Stimulated activated naive CD8-positive, alpha-beta T cell treated with anti-CD3 and anti-CD28 coated beads, Interleukin-15, amount 100 ng/mL, for 72 hours (primary cell): ENCODE data around the gene TNPO3.

ENCODE experiments used
- ATAC-seq: fragments of 150-1000 bp; cut with Tn5 transposase; 2 replicates; pipeline ENCODE4 v1.10.0; 2021; ENCODE audit warnings: mild to moderate bottlenecking, moderate library complexity
- DNase-seq, 2 donors: peaks; one replicate each; pipeline ENCODE4 v3.0.0; 2021 to 2022
- H3K27ac Mint-ChIP-seq, 2 donors: one replicate each; pipeline ENCODE4 v1.8.0; 2022; ENCODE audit warnings: mild to moderate bottlenecking in 2 of 2, mixed read lengths in 2 of 2, moderate library complexity in 2 of 2
- H3K27me3 Mint-ChIP-seq: one replicate; pipeline ENCODE4 v1.8.0; 2022; ENCODE audit warnings: mixed read lengths
- H3K4me1 Mint-ChIP-seq: one replicate; pipeline ENCODE4 v1.8.0; 2022; ENCODE audit warnings: mild to moderate bottlenecking, mixed read lengths
- H3K4me3 Mint-ChIP-seq, 2 donors: one replicate each; pipeline ENCODE4 v1.8.0; 2022; ENCODE audit warnings: mild to moderate bottlenecking in 2 of 2, mixed read lengths in 2 of 2, moderate library complexity in 1 of 2
- H3K9me3 Mint-ChIP-seq, 2 donors: one replicate each; pipeline ENCODE4 v1.8.0; 2022; ENCODE audit warnings: mixed read lengths in 2 of 2

The TNPO3 gene

DNA sequence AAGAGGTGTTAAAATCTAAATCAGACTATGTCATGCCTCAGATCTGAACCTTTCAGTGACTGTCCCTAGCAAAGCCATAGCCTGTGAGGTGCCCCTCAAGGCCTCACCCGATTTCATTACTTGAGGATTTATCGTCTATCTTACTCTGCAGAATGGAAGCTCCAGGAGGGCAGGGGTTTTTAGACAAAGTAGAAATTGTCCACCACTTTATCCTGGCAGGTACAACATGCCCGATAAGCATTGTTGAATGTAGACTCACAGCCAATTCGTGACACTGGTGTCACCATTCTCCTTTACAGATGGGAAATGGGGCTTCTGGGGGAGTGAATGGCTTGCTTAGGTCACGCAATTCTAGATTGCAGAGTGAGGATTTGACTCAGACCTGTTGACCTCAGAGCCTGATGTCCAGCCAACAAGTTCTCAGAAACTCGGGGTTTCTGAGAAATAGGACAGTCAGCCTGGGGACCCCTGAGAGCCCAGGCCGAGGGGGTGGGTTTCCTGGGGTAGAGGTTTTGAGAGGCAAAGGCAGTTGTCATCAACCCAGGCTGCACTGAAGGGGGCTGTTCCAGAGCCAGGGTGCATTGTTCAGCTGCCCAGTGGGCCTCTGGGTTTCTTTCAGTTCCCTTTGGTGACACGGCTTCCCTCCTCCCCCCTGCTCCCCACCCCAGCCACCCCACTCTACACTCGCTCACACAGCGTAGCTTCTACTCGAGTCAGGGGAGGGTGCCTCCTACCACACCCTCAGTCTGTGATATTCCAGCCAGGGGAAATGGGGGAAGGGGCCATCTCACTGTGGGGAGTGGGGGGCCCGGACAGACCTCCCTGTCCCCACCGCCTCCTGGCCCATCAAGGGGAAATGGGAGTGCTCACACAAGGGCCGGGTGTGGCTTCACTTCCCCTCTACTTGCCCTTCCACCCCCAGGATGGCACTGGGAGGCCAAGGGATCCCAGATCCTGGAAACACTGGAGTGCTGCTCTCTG lies 120.3 kb downstream of the TNPO3 start:
- Mint-ChIP-seq H3K4me1 (peaks cover 38% of the 10 kb centered on the region), H3K4me3 (no peak overlapping the region), H3K27ac (no peak overlapping the region), H3K27me3 (peaks cover 42% of the 10 kb centered on the region), H3K9me3 (no peaks in the 10 kb centered on the region)
- ATAC-seq (no peak), DNase-seq (no peak)

DNA sequence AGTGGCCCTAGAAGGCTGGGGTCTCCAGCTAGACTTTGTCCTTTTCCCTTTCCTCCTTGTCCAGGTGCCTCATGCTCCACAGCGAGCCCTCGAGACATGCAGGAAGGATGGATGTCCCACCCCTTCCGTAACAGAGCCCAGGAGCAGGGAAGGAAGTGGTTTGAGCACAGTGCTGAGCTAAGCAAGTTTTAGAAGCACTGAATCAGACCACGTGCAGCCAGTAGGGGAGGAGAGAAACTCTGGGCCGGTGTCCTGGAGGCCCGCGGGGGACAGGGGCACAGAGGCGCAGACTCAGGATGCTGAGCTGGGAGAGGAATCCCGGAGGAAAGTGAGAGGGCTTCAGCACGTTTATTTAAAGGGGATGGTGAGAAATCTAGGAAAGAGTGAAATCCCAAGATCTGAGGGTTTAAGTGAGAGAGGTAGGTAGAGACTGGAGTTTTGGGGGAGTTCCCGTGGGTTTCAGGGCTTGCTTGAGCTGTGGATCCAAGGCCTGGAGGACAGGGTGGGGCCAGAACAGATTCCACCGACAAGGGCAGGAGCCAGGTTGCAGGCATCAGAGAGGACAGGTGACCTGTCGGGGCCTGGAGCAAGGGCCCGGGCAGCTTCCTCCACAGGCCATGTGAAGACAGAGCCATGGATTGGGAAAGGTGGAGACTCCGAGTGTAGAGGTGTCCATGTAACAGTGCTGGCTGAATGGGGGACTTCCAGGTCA lies 121.6 kb downstream of the TNPO3 start:
- Mint-ChIP-seq H3K4me1 (peaks cover 25% of the 10 kb centered on the region), H3K27me3 (peaks cover 32% of the 10 kb centered on the region), H3K27ac (peak overlapping the region in 1 of 2 donors; percentile 96), H3K4me3 (peak overlapping the region; percentile 82 to 83), H3K9me3 (no peaks in the 10 kb centered on the region)
- ATAC-seq (peak; percentile 78), DNase-seq (peak in 1 of 2 donors; percentile 47)

DNA sequence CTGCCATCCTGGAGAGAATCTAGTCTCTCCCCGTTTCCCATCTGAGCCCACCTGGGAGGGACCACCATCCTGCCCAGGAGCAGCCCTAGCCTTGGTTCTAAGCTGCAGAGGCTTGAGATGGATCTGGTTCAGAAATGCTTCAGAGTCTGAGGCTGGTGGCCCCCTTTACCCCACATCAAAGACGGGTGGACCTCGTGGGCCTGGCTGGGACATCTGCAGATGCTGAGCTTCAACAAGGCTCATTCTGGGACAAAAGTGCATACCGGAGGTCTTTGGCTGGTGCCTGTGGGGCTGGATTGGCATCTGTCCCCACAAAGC lies 122.1 kb downstream of the TNPO3 start:
- peak; percentile 13 for ATAC-seq
- Mint-ChIP-seq H3K4me3 (peak overlapping the region in 1 of 2 donors; percentile 83), H3K9me3 (no peaks in the 10 kb centered on the region)

DNA sequence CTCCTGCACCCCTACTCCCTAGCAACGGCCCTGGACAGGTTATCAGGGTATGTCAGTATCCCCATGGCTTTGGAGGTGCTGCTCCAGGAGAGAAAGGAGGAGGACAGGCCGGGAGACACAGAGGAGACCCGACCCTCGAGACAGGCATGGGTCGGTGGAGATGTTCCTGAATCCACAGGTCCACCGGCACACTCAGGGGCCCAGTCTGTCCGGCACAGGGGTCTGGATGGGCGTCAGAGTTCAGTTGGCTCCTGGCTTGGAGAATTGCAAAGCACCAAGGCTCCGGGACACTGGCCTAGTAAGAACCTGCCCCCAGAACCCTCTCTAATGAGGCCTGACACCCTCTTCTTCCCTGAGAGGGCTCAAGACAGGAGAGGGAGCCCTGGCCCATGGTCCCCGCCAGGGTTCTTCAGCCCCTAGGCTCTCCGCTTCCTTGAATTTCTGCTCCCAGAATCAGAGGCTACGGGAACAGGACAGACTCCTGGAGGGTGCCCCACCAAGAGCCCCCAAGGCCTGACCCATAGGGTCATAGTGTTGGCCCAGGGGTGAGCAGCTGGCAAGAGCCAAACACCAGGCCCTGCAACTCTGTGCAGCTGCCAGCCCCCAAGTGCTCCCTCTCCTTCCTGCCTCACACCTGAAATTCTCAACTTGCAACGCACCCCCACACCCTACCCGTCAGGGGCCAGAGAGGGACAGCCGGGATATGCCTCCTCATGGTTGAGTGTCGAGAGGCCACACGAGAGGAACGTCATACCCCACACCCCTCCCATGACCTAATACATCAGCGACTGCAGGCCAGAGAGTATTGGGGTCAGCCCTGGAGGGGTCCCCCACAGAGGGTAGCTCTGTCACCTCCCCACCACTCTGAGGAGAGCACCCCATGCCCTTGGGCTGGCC lies 122.7 kb downstream of the TNPO3 start:
- H3K27me3 Mint-ChIP-seq = peaks cover 25% of the 10 kb centered on the region
- H3K4me3 Mint-ChIP-seq = no peak overlapping the region
- peak; percentile 3 for ATAC-seq
- peaks cover 21% of the 10 kb centered on the region for H3K4me1 Mint-ChIP-seq
- H3K27ac Mint-ChIP-seq = no peak overlapping the region
- DNase-seq = no peak
- H3K9me3 Mint-ChIP-seq = no peaks in the 10 kb centered on the region

More for the DNA sequence above, 122.1 kb downstream of the TNPO3 start:
- no peak for DNase-seq
- peaks cover 24% of the 10 kb centered on the region for H3K4me1 Mint-ChIP-seq
- H3K27ac Mint-ChIP-seq = no peak overlapping the region
- peaks cover 30% of the 10 kb centered on the region for H3K27me3 Mint-ChIP-seq

DNA sequence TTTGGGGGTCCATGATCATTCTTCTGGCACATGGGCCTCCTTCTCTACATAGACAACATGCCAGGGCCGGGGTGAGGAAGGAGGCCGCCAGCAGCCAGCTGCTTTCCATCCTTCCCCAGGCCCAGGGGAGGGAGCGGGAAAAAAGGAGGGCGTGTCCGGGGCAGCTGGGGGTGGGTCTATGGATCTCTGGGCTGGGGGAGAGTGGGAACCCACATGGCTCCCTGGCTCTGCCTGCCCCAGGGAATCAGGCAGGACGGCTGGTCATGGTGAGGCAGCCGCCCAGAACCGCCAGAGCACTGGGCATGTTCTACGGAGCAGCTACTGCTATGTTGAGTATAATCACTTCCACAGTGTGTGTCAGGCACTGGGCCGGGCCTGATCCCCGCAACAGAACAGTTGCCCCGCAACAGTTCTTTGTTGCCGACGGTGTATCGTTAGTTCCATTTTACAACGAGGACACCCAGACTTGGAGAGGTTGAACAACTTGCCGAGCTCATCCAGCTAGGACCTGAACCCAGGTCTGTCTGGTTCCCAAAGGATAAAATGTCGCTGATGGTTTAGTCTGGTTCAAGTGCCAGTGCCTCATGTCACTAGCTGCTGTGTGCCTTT lies 123.6 kb downstream of the TNPO3 start:
- no peak for DNase-seq
- H3K9me3 Mint-ChIP-seq = no peaks in the 10 kb centered on the region
- peaks cover 16% of the 10 kb centered on the region for H3K27me3 Mint-ChIP-seq
- no peak overlapping the region for H3K27ac Mint-ChIP-seq
- H3K4me1 Mint-ChIP-seq = peaks cover 17% of the 10 kb centered on the region
- H3K4me3 Mint-ChIP-seq = no peak overlapping the region
- no peak for ATAC-seq

DNA sequence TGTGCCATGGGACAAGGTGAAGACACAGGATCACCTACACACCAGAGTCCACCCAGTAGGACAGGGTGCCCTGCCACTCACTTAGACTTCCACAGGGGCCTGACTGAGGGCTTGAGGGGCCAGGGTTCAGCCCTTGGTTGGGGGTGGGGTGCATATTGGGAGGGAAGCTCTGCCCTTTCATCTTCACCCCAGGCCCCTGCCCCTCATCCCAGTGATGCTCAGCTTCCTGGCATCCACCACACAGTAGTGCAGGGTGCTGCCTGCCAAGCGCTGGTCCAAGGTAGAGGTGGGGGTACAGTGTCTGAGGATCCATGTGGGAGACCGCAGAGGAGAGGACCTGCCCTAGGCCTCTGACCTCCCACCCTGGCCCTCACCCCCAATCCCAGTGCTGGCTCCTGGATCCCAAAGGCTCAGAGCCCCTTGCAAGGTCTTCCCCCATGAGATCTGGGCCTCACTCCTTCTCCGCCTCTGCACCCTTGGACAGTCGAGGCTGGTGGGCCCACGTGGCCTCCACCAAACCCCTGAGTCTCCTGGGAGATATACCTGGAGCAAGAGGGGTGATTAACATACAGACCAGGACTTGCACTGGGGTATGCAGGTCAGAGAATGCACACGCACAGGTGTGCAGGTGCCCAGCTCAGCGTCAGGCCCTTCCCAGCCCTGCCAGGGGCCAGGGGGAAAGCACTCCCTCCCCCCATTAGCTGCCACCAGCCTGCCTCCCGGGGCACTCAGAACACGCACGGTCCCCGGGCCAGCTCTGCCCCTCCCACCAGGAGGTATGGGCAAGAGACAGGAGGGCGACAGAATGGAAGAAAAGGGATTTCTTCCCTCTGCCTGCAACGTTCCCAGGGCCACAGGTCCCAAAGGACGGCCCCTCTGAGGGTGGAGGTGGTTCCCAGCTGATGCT lies 125.8 kb downstream of the TNPO3 start:
- ATAC-seq (peak; percentile 8), DNase-seq (no peak)
- no peak overlapping the region for H3K4me3 Mint-ChIP-seq
- H3K4me1 Mint-ChIP-seq = peaks cover 17% of the 10 kb centered on the region
- H3K27me3 Mint-ChIP-seq = peaks cover 8% of the 10 kb centered on the region
- no peak overlapping the region for H3K27ac Mint-ChIP-seq
- no peaks in the 10 kb centered on the region for H3K9me3 Mint-ChIP-seq

DNA sequence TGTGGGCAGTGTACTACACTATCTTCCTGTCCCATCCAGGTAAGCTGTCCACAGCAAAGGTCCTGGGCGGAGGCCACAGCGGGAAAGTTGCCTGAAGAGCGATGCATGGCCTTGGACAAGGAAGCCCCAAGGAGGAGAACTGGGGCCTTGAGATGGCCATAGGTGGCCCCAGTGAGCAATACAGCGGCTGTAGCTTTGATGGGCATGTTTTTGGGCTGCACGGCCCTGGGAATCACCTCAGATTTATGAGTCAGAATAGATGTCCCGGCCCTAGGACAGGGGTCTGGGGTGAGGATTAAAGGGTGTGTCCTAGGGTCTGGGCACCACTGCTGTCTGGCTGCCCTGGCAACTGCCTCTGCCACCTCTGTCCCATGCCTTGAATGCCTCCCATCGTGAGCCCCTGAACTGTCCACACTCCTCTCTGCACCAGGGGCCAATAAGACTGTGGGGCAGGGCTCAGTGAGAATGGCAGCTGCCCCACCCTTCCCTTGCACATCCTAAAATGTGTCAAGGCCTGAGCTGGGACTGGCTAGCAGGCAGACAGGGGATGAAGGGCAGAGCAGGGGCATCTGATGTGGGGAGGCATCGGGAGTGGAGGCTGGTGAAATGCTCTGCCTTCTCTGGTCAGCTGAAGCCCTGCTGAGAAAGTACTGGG lies 126.6 kb downstream of the TNPO3 start:
- no peak for DNase-seq
- Mint-ChIP-seq H3K27me3 (peaks cover 12% of the 10 kb centered on the region), H3K9me3 (no peaks in the 10 kb centered on the region), H3K27ac (peak overlapping the region in 1 of 2 donors; percentile 60), H3K4me3 (no peak overlapping the region), H3K4me1 (peaks cover 11% of the 10 kb centered on the region)
- no peak for ATAC-seq

DNA sequence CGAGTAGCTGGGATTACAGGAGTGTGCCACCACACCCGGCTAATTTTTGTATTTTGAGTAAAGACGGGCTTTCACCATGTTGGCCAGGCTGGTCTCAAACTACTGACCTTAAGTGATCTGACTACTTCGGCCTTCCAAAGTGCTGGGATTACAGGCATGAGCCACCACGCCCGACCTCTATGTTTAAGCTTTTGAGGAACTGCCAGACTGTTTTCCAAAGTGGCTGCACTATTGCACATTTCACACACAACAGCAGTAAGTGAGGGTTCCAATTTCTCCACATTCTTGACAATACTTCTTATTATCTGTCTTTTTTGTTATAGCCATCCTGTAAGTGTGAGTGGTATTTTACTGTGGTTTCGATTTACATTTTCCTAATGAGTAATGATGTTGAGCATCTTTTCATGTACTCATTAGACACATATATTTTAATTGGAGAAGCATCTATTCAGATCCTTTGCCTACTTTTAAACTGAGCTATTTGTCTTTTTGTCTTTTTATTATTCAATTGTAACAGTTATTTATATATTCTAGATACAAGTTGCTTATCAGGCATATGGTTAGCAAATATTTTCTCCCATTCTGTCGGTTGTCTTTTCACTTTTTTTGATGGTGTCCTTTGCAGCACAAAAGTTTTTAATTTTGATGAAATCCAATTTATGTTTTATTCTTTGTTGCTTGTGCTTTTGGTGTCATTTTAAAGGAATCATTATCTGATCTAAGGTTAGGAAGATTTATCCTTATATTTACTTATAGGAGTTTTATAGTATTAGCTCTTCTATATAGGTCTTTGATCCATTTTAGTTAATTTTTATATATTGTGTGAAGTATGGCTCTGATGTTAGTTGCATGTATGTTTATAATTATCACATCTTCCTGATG lies 130.0 kb downstream of the TNPO3 start:
- Mint-ChIP-seq H3K9me3 (no peaks in the 10 kb centered on the region), H3K4me1 (no peaks in the 10 kb centered on the region), H3K27me3 (peaks cover 29% of the 10 kb centered on the region), H3K27ac (no peak overlapping the region), H3K4me3 (no peak overlapping the region)
- ATAC-seq (no peak), DNase-seq (no peak)

DNA sequence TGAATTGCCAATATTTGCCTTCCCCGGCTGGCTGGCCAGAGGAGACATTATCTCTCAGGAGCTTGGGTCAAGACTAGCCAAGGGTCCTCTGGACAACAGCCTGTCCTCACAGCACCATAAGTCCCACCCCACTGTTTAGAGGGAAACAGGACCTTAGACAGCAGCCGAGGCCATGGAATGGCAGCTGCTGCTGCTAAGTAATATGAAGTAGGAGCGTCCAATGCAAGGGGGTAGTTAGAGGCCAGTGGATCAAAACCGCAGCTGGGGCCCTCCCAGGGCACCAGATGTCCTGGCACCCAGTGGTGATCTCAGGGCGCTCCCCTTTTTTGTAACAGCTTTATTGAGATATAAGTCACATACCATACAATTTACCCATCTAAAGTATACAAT lies 131.5 kb downstream of the TNPO3 start:
- Mint-ChIP-seq H3K4me1 (no peaks in the 10 kb centered on the region), H3K9me3 (no peaks in the 10 kb centered on the region), H3K27me3 (peaks cover 44% of the 10 kb centered on the region), H3K4me3 (no peak overlapping the region), H3K27ac (no peak overlapping the region)
- no peak for DNase-seq
- ATAC-seq = no peak

DNA sequence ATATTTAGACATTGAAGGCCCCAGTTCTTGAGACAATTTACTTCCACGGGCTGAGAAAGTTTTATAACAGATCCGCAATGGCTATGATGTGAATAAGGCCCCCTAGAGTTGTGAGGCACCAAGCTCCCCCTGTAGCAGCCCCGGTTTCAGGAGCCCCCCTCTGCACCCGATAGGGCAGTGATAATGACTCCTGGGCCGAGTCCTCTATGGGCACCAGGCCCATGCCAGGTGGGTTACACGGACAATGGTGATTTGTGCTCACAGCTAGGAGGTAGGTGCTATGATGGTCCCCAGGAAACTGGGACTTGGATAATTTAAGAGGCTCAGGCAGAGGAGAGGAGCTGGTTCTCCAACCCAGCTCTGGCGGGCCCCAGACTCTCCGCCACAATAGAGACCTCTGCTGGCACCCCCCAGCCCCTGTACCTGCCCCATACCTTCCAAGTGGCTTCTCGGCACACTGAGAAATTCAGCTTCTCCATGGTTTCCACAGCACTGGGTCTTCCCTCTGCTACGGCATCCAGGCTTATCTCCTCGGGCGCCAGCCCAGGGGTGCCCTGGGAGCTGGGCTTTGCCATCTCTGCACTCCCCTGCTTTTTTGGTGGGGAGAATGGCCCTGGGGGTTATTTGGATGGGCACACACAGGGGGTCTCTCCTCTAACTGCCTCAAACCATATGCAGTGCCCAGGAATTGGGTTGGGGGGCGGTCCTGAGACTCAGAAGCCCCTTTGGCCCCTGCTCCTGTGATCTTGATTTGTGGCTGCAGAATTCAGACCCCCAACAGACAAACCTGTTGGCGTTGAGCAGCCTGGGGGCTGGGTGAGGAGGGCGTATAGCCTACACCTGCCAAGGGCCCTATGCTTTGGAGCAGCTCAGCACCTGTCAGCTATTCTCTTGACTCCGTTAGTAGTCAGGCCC lies 132.2 kb downstream of the TNPO3 start:
- H3K4me1 Mint-ChIP-seq = no peaks in the 10 kb centered on the region
- H3K27me3 Mint-ChIP-seq = peaks cover 51% of the 10 kb centered on the region
- no peak overlapping the region for H3K4me3 Mint-ChIP-seq
- ATAC-seq (no peak), DNase-seq (peak in 1 of 2 donors; percentile 1)
- no peaks in the 10 kb centered on the region for H3K9me3 Mint-ChIP-seq
- H3K27ac Mint-ChIP-seq = no peak overlapping the region

DNA sequence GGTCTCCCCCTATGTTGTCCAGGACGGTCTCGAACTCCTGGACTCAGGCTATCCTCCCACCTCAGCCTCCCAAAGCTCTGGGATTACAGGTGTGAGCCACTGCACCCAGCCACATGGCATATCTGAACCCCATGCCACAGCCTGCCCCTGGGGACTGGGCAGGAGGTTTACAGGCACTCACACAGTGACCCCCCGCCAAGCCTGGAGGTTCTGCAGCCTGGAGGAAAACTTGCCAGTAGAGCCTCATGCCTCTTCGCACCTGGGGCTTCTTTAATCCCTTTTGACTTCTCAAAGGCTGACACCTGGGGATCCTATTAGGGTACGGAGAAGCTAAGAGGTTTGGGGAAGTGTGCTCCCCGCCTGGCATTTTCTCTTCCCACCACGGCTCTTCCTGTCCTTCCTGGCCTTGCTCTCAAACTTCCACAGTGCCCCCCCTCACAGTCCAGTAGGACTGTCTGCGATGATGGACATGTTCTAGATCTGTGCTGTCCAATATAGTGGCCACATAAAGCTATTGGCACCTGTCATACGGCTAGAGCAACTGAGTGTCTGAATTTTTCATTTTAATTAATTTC lies 133.0 kb downstream of the TNPO3 start:
- no peak for ATAC-seq
- no peak overlapping the region for H3K4me3 Mint-ChIP-seq
- no peak overlapping the region for H3K27ac Mint-ChIP-seq
- no peaks in the 10 kb centered on the region for H3K9me3 Mint-ChIP-seq
- H3K27me3 Mint-ChIP-seq = peaks cover 59% of the 10 kb centered on the region
- DNase-seq = peak in 1 of 2 donors; percentile 4
- H3K4me1 Mint-ChIP-seq = no peaks in the 10 kb centered on the region
